HG03095 (cell line): ENCODE measurements around the gene FMNL2.

Source experiments
- ATAC-seq: cut with Tn5 transposase; IDR thresholded peaks from one replicate; pipeline ENCODE4 v1.9.1; 2021; ENCODE audit warnings: moderate library complexity; ENCODE audit not compliant: unreplicated experiment

The FMNL2 gene

GRCh38 chr2:152683400-152683799 lies 348.4 kb downstream of the FMNL2 start:
- no peak for ATAC-seq

- ATAC-seq: no peak
These were observed 351.3 kb downstream of the FMNL2 start for GRCh38 chr2:152686321-152686720.

GRCh38 chr2:152693033-152693432 lies 358.1 kb downstream of the FMNL2 start:
- peak; percentile 93 for ATAC-seq

DNA sequence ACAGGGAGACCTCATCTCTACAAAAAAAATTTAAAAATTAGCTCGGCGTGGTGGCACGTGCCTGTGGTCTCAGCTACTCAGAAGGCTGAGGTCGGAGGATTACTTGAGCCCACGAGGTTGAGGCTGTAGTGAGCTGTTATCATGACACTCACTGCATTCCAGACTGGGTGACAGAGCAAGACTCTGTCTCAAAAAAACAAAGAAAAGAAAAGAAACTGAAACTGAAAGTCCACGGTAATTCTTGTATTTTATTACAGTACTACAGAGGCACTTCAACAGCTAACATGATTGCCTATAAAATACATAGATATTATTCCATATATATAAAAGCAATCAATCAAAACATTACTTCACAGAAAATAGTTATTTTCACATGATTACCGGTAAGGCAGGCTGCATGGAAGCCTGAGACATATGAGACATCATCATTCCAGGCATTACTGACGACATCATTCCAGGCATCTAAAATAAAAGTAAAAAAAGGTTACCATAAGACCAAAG lies 359.2 kb downstream of the FMNL2 start:
- ATAC-seq: peak; percentile 47

DNA sequence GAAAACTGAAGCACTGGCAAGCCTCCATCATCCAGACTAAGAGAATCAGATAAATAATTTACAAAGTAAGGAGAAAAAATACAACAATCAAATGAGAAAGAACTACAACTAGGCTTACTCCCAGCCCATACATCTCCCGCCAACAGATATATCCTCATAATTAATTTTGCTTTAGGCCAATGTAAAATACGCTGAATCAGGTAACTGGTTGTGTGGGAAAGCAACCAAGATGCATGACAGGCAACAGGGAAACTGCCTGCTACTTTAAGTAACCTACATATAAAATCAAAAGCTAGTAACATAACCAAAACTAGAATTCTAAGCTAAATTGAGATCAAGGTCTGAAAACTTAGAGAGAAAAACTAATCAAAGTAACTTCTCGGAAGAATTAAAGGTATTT lies 360.8 kb downstream of the FMNL2 start:
- ATAC-seq: no peak

- no peak for ATAC-seq
These were observed 361.5 kb downstream of the FMNL2 start for GRCh38 chr2:152696476-152696875.
